Epithelial cell of prostate (primary cell): ENCODE data around the gene NKAIN2.
"Not testable (repeated sequence)": the region's sequence is repeated elsewhere in the genome, so short reads cannot be mapped to it uniquely, and the experiment has no call there.

ENCODE experiments used
- DNase-seq: peaks from one replicate; pipeline ENCODE4 v3.0.0-alpha.2; 2011; ENCODE audit warnings: low read depth, low spot score
- H3K27ac ChIP-seq: fragments of 450-650 bp; 2 replicates; pipeline ENCODE4 v1.5.1; 2017; ENCODE audit warnings: mild to moderate bottlenecking

NKAIN2 gene

DNA sequence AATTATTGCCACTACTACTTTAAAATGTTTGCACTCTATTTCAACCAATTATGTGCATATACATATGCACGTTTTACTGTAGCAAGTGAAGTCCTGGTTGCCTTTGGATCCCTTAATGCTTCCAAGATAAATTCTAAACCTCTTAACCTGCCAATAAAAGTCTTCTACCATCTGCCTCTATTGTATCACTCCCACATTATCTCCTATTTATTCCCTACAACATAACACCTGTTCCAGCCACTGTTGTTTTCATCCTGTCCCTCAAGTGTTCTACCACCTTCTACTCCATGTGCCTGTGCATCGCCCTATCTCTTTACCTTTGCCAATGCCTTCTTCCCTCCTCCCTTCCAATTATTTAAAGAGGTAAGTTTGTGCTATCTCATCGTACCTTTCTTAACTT is 659.6 kb downstream of the NKAIN2 start:
- DNase-seq: no peak
- H3K27ac ChIP-seq: no peak overlapping the region

DNA sequence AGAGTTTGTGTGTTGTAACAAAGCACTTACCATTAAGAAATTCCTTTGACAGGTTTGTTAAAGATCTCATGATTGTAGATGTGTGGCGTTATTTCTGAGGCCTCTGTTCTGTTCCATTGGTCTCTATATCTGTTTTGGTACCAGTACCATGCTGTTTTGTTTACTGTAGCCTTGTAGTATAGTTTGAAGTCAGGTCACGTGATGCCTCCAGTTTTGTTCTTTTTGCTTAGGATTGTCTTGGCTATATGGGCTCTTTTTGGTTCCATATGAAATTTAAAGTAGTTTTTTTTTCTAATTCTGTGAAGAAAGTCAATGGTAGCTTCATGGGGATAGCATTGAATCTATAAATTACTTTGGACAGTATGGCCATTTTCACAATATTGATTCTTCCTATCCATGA is 660.9 kb downstream of the NKAIN2 start:
- not testable (repeated sequence) for DNase-seq, H3K27ac ChIP-seq

DNA sequence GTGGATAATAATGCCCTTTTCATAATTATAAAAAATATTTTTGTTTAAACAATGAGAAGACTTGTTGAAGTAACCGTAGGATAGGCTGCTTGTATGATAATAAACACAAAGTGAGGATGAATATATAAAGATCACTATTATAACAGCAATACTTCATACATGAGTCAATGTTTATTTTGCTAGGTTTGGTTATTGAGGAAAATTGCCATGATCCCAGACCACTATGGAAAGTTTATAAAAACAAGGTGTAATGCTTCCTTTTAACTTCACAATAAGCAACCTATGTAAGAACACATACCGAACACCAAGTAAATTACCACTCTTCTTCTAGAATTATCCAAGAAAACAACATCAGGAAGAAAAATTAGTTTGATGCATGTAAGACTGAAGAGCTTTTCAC is 663.3 kb downstream of the NKAIN2 start:
- H3K27ac ChIP-seq: no peak overlapping the region

DNA sequence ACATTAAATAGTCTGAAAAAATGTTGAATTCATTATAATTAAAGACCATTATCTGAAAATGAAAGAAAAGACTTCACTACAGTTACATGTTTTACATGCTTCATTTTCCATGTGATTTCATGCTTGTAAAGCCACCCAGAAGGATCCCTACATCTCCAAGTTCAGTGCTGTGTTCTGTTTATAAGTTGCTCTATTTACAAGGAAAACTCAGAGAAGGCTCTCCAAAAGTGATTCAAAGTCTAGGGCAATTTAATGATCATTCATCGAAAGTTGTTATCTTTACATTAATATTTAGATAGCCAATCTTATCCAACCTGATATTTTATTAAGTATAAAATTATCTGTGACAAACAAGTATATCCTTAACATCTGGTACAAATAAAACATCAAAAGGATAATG is 663.7 kb downstream of the NKAIN2 start:
- no peak for DNase-seq
- H3K27ac ChIP-seq: no peak overlapping the region

More for the DNA sequence above, 663.3 kb downstream of the NKAIN2 start:
- DNase-seq: no peak

DNA sequence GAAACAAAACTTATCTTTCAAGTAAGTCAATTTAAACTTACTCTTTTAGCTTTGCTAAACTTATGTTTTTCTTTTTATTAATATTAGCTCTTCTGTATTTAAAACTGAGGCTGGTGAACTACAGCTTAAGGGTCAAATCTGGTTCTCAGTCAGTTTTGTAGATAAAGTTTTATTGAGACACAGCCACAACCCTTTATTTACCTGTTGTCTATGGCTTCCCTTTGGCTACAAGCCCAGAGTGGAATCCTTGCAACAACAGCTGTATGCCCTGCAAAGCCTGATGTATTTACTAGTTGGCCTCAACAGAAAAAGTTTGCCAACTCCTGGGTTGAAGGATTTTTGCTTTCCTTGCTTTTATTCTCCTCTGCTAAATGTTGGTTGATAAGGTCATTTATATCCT is 667.1 kb downstream of the NKAIN2 start:
- no peak for DNase-seq
- no peak overlapping the region for H3K27ac ChIP-seq

DNA sequence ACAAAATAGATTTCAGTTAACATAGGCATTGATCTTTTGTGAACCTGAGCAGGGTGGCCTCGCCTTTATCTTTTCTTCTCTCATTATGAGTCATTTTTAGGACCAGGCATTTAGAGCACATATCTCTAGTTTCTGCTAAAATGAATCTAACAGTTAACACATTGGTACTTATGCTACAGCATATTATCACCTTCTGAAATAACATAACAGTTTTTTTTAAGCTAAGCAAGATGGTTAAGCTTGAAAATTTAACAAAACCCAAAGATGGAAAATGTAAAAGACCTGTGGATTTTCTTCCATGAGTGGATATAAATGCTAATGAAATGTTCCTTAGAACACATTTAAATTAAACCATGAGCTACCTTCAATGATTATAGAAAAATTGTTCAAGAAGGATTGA is 671.5 kb downstream of the NKAIN2 start:
- no peak for DNase-seq

DNA sequence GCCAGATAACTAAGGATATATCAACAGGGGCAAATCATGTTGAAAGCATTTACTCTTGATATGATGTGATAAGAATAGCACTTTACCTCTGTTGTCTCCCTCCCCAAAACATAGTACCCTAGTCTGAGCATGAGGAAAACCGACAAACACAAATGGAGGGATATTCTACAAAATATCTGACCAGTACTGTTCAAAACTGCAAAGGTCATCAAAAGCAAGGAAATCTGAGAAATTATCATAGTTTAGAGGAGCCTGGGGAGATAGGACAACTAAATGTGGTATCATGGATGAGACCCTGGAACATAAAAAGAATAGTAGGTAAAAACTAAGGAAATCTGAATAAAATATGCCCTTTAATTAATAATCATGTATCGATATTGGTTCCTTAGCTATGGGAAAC is 675.2 kb downstream of the NKAIN2 start:
- H3K27ac ChIP-seq: no peak overlapping the region
- no peak for DNase-seq

More for the DNA sequence above, 671.5 kb downstream of the NKAIN2 start:
- no peak overlapping the region for H3K27ac ChIP-seq

DNA sequence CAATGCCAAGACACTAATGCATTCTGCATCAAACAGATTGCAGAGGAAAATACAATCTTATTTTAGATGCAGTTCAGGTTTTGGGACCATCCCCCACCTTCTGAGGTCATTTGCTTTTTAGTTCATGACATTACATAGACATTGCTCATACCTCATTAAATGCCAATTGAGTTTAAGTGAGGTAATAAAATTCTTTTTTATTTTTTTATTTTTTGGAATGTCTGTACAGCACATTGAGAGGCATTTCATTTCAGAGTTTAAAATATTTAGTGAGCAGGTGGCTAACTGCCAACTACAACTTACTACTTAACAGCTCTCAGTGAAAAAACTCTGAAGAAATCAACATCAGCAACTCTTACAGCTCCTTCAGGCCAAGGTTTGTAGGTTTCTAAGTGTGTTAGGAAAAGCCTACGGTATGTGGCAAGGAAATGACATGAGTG is 676.3 kb downstream of the NKAIN2 start:
- no peak for DNase-seq
- H3K27ac ChIP-seq: no peak overlapping the region

DNA sequence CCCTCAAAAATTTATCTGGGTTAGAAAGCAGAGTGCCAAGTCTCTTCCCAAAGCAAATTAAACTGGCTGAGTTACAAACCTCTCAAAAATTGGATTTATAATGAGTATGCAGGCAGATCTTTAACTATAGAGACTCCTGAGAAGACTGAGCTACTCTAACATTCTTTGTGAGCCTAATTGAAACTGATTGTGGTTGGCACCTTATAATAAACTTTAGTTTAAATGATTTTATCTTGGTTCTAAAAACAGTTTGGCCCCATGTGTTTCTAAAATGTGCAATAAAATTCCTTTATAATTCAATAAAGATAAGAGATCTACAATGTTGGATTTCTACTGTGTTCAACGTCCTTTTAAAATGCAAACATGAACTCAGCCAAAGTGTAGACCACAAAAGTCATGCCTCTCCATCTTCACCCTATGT is 678.4 kb downstream of the NKAIN2 start:
- no peak overlapping the region for H3K27ac ChIP-seq
- DNase-seq: no peak

DNA sequence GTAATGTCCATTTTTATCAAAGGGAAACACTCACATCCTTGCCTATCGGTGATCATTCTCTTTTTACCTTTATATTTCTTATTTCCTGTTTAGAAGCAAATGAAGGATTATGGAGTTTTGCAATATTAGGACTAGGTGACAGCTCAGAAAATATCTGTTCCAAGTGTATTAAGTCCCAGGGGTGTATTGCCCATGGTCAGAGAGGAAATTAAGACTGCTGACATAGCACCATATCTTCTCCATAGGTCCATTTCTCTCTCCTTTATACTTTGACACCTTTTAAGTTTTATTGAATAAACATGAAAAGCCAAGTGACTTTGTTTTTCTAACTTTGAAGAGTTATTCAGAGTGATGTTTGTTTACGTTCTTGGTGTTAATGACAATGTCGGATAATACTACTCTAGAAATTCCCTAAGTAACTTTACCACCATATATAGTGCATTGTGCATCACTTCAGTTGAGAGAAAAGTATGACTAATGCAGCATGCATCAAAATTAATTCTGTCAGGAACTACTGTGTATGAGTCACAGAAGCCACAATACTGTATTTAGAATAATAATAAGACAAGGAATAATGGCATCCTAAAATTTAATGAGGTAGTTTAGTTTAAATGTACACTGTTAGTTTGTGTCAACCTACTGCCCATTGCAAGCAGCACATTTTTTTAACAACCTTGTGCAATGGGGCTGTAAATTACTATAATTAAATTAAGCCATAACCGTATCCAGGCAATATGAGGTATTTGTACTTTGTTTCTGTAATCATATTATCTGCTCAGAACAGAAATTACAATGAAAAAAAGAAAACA is 684.2 kb downstream of the NKAIN2 start:
- DNase-seq: peak; percentile 20
- H3K27ac ChIP-seq: no peak overlapping the region

DNA sequence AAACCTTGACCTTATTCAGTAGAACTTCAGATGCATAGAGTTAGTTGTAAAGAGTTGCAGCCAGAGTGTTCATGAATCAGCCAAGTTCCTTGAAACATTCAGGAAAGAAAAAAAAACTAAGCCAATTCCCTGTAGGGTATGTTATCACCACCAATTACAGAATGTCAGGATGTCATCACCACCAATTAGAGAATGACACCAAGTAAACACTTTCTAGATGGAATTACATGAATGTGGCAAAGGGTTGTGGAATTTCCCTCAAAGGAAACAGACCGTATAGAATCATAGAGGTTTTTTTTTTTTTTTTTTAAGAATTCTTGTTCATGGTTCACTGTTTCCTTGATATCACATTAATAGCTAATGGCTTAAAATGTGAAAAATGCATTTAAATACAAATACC is 686.5 kb downstream of the NKAIN2 start:
- no peak overlapping the region for H3K27ac ChIP-seq
- DNase-seq: no peak

DNA sequence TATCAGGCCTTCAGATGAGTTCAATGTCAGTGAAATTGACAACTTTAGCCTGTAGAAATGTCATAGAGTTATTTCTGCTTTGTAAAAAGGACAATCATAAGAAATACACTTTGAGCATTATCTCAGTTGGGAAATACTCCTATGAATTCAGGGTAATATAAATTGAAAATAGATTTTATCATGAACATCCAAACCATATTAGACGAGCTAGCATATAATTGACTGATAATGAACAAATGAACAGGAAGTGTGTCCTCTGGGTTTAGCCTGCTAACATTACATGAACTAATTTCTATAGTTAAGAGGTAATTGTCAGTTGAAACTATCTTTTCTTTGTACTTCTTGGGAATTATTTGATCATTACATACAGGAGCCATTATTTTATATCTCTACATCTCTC is 689.6 kb downstream of the NKAIN2 start:
- H3K27ac ChIP-seq: no peak overlapping the region
- DNase-seq: no peak

DNA sequence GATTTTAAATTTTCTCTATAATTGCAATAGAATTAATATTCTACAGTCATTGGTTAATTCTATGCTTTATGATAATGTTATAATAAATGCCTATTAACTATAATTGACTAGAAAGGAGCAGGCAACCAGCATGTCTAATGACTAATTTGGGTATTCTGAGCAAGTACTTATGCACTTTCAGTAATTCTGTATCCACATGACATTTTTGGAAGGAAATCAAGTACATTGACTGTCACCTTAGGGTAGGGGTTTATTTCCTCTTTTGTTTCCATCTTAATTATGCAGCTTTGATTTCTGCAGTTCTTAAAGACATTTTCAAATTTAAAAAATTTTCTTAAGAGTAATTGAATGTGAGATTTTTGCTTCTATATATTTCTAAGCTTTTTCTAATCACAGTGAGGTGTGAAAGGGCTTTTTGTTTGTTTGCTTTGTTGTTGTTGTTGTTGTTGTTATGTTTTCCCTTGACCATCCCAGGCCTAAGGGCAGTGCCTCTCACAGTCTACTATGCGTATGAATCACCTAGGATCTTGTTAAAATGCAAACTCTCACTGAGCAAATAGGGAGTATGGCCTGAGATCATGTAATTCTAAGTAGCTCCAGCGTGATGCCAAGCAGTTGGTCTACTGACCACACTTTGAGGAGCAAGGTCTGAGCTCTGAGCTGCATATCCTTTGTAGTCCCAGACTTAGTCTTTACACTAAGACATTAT is 691.4 kb downstream of the NKAIN2 start:
- DNase-seq: no peak
- no peak overlapping the region for H3K27ac ChIP-seq

DNA sequence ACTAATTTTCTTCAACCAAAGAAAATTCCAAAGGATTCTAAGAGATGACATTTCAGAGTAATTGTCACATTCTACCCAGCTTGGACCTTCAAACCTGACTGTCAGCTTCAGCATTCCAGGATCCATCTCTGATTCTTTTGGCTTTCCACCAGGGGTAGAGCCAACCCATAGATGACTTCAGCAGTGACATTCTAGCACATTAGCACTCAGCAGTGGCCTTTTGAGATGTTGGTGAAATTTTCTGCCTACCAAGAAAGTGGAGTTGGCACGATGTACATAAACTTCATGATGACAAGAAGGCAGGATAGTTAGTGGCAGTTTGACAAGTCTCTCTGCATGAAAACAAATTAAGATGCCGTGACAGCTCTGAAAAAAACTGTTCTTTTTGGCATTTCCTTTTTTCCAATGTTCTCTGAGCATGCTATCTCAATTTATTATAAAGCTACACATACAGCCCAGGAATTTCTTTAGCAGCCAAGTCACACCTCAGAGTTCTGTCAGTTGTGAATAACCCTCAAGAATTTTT is 692.1 kb downstream of the NKAIN2 start:
- no peak for DNase-seq
- no peak overlapping the region for H3K27ac ChIP-seq

DNA sequence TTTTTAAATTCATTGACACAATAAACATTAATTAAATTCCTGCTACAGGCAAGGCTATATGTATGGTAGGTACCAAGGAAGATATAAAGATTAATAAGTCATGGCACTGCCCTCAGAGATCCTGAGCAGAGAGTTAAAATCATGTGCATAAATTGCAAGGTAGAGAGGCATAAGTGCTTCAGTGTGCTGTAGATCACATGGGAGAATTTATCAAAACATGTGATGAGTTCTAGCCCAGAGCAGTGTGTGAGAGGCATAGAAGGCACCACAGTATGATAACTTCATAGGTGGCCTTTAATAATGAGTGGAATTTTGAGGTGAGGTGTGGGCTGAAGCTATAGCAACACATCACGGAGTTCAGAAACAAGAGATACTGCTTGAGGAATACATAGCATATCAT is 692.7 kb downstream of the NKAIN2 start:
- no peak overlapping the region for H3K27ac ChIP-seq
- DNase-seq: no peak

DNA sequence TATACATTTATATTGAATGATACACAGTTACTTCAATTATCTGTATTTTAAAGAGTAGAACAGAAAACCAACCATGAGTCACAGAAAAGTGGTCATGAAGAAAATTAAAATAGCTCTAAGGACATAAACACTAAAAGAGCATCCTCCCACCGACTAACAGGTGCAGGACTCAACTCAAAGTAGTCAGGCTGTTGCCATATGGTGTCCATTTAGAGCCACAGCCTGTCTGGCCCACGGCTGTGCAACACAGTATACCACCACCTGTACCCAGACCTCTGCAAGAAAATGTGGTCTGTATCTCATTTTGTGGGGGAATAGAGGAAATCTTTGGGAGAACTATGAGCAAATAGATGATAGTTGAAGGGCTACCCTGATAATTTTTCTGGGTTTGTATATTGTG is 708.8 kb downstream of the NKAIN2 start:
- H3K27ac ChIP-seq: no peak overlapping the region
- DNase-seq: no peak

DNA sequence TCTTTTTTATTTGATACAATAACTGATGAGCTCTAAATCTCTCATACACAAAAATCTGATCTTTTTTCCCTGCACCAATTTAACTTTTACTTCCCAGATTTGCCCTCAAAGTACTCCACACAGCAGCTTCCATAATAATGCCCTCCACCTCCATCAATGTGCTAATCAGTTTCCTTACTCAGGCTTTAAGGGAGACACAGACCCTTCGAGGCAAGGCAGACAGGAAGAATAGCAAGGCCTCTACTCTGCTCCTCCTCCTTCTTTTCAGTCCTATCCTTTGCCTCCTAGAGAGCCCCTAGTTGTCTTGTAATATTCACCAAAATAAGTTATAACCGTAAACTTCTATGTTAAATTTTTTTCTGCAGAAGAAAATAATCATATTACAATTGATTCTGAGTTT is 713.7 kb downstream of the NKAIN2 start:
- H3K27ac ChIP-seq: no peak overlapping the region
- no peak for DNase-seq

DNA sequence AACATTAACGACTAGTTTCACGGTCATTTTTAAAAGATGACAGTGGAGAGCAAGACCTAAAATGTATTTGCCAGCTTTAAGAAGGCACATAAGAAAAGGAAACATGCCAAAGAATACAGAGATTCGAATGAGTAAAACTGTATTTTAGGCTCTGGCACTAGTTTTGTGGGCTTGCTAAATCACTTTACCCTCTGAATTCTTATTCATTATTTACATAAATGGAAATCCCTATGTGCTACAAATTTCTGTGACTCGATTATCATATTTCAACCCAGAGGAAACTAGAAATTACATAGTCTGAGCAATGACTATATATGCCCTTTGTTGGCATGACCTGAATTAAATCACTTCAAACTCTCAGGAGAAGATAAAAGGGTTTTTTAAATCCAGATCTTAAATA is 716.8 kb downstream of the NKAIN2 start:
- H3K27ac ChIP-seq: no peak overlapping the region

DNA sequence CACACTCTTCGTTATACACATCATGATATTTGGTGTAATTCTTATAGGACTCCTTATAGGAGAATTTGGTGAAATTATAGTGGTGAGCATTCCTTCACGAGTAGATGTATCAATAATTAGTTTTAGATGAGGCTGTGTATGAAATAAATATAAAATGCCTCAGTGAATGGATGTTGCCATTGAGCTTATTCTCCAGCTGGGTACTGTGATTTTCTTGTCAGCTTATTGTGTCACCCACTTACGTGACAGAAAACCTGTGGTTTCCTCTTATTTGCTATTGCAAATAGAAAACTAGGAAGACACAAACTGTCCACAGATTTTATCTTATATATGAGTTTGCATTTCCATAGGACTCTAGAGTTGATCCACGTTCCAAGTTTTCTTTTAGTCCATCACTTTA is 718.7 kb downstream of the NKAIN2 start:
- DNase-seq: no peak
- no peak overlapping the region for H3K27ac ChIP-seq

More for the DNA sequence above, 716.8 kb downstream of the NKAIN2 start:
- DNase-seq: no peak

DNA sequence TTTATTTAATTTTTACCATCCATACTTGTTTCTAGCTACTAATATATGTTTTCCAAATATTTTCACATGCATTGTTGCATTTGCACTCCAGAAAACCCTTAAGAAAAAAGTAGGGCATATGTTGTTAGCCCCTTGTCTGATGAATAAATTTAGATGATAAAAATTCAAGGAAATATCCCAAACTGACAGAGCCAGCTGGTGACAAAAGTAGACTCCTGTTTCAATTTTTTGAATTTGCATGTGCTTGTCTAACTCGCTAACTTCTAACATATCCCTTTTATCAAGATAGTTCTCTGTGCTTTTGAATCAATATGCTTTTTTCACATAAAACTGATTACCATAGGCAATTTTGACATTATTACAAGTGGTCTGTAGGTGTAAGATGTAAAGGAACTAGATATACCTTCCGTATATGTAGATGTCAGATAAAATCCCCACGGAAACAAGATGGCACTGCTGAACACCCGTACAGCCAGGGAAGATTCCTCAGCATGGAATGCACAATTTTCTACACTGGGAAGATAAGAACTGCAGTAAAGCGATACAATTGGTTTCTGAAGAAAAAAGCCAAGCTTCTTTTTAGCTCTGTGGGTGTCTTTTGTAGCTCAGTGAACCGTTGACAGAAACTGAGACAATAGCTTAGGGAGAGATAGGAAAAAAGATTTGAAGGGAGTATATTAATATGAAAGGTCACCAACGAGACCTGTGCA is 721.0 kb downstream of the NKAIN2 start:
- no peak overlapping the region for H3K27ac ChIP-seq
- DNase-seq: no peak

DNA sequence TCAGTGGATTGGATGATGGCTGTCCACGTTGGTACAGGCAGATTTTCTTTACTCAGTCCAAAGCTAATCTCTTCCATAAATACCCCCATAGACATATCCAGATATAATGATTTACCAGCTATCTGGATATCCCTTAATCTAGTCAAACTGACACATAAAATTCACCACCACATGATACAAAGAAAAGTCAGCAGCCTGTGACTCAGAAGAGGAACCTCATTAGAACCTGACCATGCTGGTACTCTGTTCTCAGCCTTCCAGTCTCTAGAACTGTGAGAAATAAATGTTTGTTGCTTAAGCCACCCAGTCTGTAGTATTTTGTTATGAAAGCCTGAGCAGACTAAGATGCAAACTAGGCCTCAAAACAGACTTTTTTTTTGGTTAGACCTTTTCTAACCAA is 727.3 kb downstream of the NKAIN2 start:
- no peak overlapping the region for H3K27ac ChIP-seq
- DNase-seq: no peak
